GM23338 (cell line): ENCODE results near the gene GUCY2C. TPM values are rescaled to one million over a fixed set of nuclear protein-coding genes. Genes with fewer than 3 reads are reported as not detected.

Experiments
- ATAC-seq: fragments of 200-7000 bp; cut with Tn5 transposase; 3 replicates; pipeline ENCODE4 v1.9.1; 2020
- DNase-seq: peaks from one replicate; pipeline ENCODE4 v3.0.0-alpha.2; 2015; ENCODE audit warnings: low spot score
- H2AFZ ChIP-seq: fragments of 200-600 bp; sonication (generic); 2 replicates; pipeline ENCODE4 v1.8.0; 2016; ENCODE audit warnings: antibody characterized with exemption, mild to moderate bottlenecking, moderate library complexity
- H3F3A ChIP-seq: fragments of 200-600 bp; sonication (generic); replicated peaks from 2 replicates; pipeline ENCODE4 v1.8.0; 2017; ENCODE audit warnings: antibody characterized with exemption, mixed run types, low read depth
- H3K27ac ChIP-seq: fragments of 200-600 bp; sonication (generic); 2 replicates; pipeline ENCODE4 v1.6.1; 2016; ENCODE audit warnings: low read depth
- H3K27me3 ChIP-seq: fragments of 200-600 bp; sonication (generic); 2 replicates; pipeline ENCODE4 v1.8.0; 2016; ENCODE audit warnings: mild to moderate bottlenecking, mixed run types, moderate library complexity; ENCODE audit not compliant: insufficient read depth
- H3K36me3 ChIP-seq: fragments of 200-600 bp; sonication (generic); 2 replicates; pipeline ENCODE4 v1.8.0; 2016; ENCODE audit warnings: mild to moderate bottlenecking; ENCODE audit not compliant: insufficient read depth
- H3K4me1 ChIP-seq: fragments of 200-600 bp; sonication (generic); 2 replicates; pipeline ENCODE4 v1.8.0; 2016; ENCODE audit warnings: mild to moderate bottlenecking, moderate library complexity; ENCODE audit not compliant: insufficient read depth
- H3K4me2 ChIP-seq: fragments of 200-600 bp; sonication (generic); 2 replicates; pipeline ENCODE4 v1.7.1; 2017; ENCODE audit warnings: mixed run types
- H3K4me3 ChIP-seq: fragments of 200-600 bp; sonication (generic); 2 replicates; pipeline ENCODE4 v1.6.1; 2016; ENCODE audit warnings: mixed run types
- H3K79me2 ChIP-seq: fragments of 200-600 bp; sonication (generic); replicated peaks from 2 replicates; pipeline ENCODE4 v1.8.0; 2017; ENCODE audit warnings: mild to moderate bottlenecking; ENCODE audit not compliant: insufficient read depth
- H3K9me2 ChIP-seq: fragments of 200-600 bp; sonication (generic); 2 replicates; pipeline ENCODE4 v1.8.0; 2017; ENCODE audit not compliant: insufficient read depth
- H4K20me1 ChIP-seq: fragments of 200-600 bp; sonication (generic); replicated peaks from 2 replicates; pipeline ENCODE4 v1.8.0; 2017; ENCODE audit warnings: mild to moderate bottlenecking; ENCODE audit not compliant: insufficient read depth
- H3K27ac Mint-ChIP-seq: 2 replicates; pipeline ENCODE4 v1.8.0; 2020; ENCODE audit warnings: inconsistent platforms, mild to moderate bottlenecking, moderate library complexity, mixed read lengths
- H3K27me3 Mint-ChIP-seq: 3 replicates; pipeline ENCODE4 v1.8.0; 2022; ENCODE audit warnings: low read depth, mild to moderate bottlenecking, moderate library complexity, mixed read lengths, inconsistent platforms; ENCODE audit not compliant: insufficient read depth, poor library complexity
- H3K36me3 Mint-ChIP-seq: 3 replicates; pipeline ENCODE4 v1.8.0; 2021; ENCODE audit warnings: low read depth, mild to moderate bottlenecking, inconsistent platforms, moderate library complexity, mixed read lengths
- H3K4me1 Mint-ChIP-seq: 3 replicates; pipeline ENCODE4 v1.8.0; 2020; ENCODE audit warnings: mild to moderate bottlenecking, inconsistent platforms, mixed read lengths
- H3K4me3 Mint-ChIP-seq: 3 replicates; pipeline ENCODE4 v1.8.0; 2021; ENCODE audit warnings: moderate library complexity, mild to moderate bottlenecking, inconsistent platforms, mixed read lengths
- H3K9me3 Mint-ChIP-seq: 3 replicates; pipeline ENCODE4 v1.8.0; 2020; ENCODE audit warnings: moderate library complexity, mild to moderate bottlenecking, inconsistent platforms, mixed read lengths
- CTCF ChIP-seq, 2 experiments: fragments of 200-600 bp in 1 of 2; sonication (generic) in 1 of 2; conservative IDR thresholded peaks; 2 replicates each; pipeline versions ENCODE4 v1.5.1 to v1.6.1; 2016 to 2017; ENCODE audit warnings: antibody characterized with exemption in 2 of 2, low read depth in 2 of 2, mild to moderate bottlenecking in 2 of 2, moderate library complexity in 1 of 2
- ETS1 ChIP-seq: IDR thresholded peaks from 2 replicates; pipeline ENCODE4 v1.6.1; 2016; ENCODE audit warnings: antibody characterized with exemption
- EZH2 ChIP-seq: fragments of 200-600 bp; sonication (generic); IDR thresholded peaks from one replicate; pipeline ENCODE4 v1.8.0; 2017; ENCODE audit warnings: antibody characterized with exemption, mild to moderate bottlenecking, low read depth; ENCODE audit not compliant: unreplicated experiment
- EZH2phosphoT487 ChIP-seq: fragments of 200-600 bp; sonication (generic); IDR thresholded peaks from one replicate; pipeline ENCODE4 v1.8.1; 2018; ENCODE audit warnings: antibody characterized with exemption; ENCODE audit not compliant: unreplicated experiment
- JUNB ChIP-seq: IDR thresholded peaks from one replicate; pipeline ENCODE4 v1.6.1; 2016; ENCODE audit warnings: antibody characterized with exemption; ENCODE audit not compliant: unreplicated experiment
- NANOG ChIP-seq: IDR thresholded peaks from 2 replicates; pipeline ENCODE4 v1.6.1; 2016; ENCODE audit warnings: antibody characterized with exemption, borderline replicate concordance
- POLR2AphosphoS5 ChIP-seq: IDR thresholded peaks from 2 replicates; pipeline ENCODE4 v1.6.1; 2016; ENCODE audit warnings: antibody characterized with exemption, low read depth
- REST ChIP-seq: IDR thresholded peaks from one replicate; pipeline ENCODE4 v1.6.1; 2018; ENCODE audit warnings: antibody characterized with exemption; ENCODE audit not compliant: unreplicated experiment
- STAT1 ChIP-seq: IDR thresholded peaks from one replicate; pipeline ENCODE4 v1.6.1; 2016; ENCODE audit warnings: antibody characterized with exemption; ENCODE audit not compliant: unreplicated experiment
- ZNF114 ChIP-seq: fragments of 250-450 bp; sonication (Bioruptor Pico); IDR thresholded peaks from 2 replicates; pipeline ENCODE4 v1.5.0; 2020; ENCODE audit warnings: mild to moderate bottlenecking, moderate library complexity
- ZNF331 ChIP-seq: fragments of 250-450 bp; sonication (Bioruptor Pico); IDR thresholded peaks from 2 replicates; pipeline ENCODE4 v1.5.0; 2020; ENCODE audit warnings: low read depth, mild to moderate bottlenecking, moderate library complexity
- ZNF462 ChIP-seq: fragments of 250-450 bp; sonication (Bioruptor Pico); IDR thresholded peaks from 2 replicates; pipeline ENCODE4 v1.5.0; 2020; ENCODE audit warnings: mild to moderate bottlenecking, moderate library complexity
- polyA plus RNA-seq: library from polyadenylated mRNA; unstranded; fragments of >200 nt; fragmentation: Nextera tagmentation; extraction: Ambion mirVana; gene quantifications from 2 replicates; pipeline ENCODE4 v1.2.1, GENCODE V29; 2016
- total RNA-seq: library from RNA; depleted of rRNA; stranded (reverse); fragments of >200 nt; shearing (Covaris generic); gene quantifications from 2 replicates; pipeline ENCODE4 v1.2.3, GENCODE V29; 2014

The GUCY2C gene
- total and polyA plus RNA-seq, 2 experiments from 2014 or later, result 2.1 to 3.1 TPM

GRCh38 chr12:14576896-14577295 lies 119.5 kb downstream of the GUCY2C start:
- H3K9me3 Mint-ChIP-seq, result no peaks in the 10 kb centered on the region; the same call in 2 of the 3 replicates
- Histone ChIP-seq H3K27ac (no peak overlapping the region), H2AFZ (no peak overlapping the region), H4K20me1 (no peaks in the 10 kb centered on the region), H3F3A (no peaks in the 10 kb centered on the region), H3K36me3 (no peaks in the 10 kb centered on the region), H3K79me2 (no peaks in the 10 kb centered on the region), H3K9me2 (no peaks in the 10 kb centered on the region), H3K4me3 (no peak overlapping the region), H3K27me3 (no peaks in the 10 kb centered on the region), H3K4me1 (peaks cover 4% of the 10 kb centered on the region; the same call in 1 of the 2 replicates), H3K4me2 (no peak overlapping the region)
- no peak overlapping the region for H3K27ac Mint-ChIP-seq
- ATAC-seq (no peak), DNase-seq (no peak)
- TF ChIP-seq ETS1 (no peak), ZNF462 (no peak), CTCF (conservative IDR thresholded peaks at IDR 0.05; ENCODE audit: low read depth in 2 of 2) (no peak), NANOG (no peak), ZNF114 (no peak), STAT1 (no peak), POLR2AphosphoS5 (no peak), EZH2 (no peak), REST (no peak), ZNF331 (CRISPR knock-in tag) (no peak), JUNB (no peak), EZH2phosphoT487 (no peak)
- no peaks in the 10 kb centered on the region for H3K27me3 Mint-ChIP-seq
- no peak overlapping the region for H3K4me3 Mint-ChIP-seq
- H3K4me1 Mint-ChIP-seq, result no peaks in the 10 kb centered on the region
- no peaks in the 10 kb centered on the region for H3K36me3 Mint-ChIP-seq
